Inflammatory macrophage (primary cell): ENCODE results near the gene PHOX2A.
"Not testable (repeated sequence)": the region's sequence is repeated elsewhere in the genome, so short reads cannot be mapped to it uniquely, and the experiment has no call there.

Experiments
- DNase-seq, 2 donors: peaks; one replicate each; pipeline ENCODE4 v3.0.0-alpha.2; 2020 to 2022
- total RNA-seq, 18 experiments: gene quantifications; one replicate each; lab custom pipeline; 2026; ENCODE audit warnings: mixed read lengths in 6 of 18, inconsistent platforms in 2 of 18; lab: John Stamatoyannopoulos, UW

The PHOX2A gene
- total RNA-seq, result 0 to 0.04 (median 0) reads per million in 18 experiments

DNA sequence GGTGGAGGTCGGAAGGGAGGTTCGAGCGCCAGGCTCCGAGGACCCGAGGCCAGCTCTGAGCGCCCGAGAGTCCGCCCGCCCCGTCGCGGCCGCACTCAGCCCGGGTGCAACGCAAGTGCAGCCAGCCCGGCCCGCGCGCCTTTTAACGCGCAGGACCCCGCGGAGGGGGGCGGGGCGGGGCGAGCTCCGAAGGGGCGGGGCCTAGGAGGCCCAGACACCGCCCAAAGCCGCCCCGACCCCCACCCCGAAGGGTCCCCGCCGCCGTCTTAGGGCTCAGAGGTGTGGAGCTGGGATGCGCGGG is at the start of gene PHOX2A:
Gene PHOX2A, minus strand, starts transcription at position 117 of the 301 bp plus-strand sequence. CDS start 172 bp downstream, outside the sequence.
- no peak for DNase-seq

DNA sequence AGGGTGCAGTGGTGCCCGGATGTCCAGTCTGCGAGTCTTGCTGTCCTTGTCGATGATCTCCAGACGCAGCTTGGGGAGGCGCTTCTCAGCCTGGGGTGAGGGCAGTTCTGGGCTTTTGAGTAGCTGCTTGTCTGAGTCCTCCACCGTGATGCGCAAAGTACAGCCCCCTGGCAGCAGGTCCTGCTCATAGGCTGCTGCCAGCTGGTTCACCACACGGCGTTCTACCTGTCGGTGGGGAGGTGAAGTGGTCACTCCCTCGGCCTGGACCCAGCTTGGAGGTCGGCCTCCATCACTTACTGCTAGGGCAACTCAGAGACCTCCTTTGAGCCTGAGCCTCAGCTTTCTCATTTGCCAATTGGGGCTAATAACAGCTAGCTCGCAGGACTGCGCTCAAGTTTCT is 49.4 kb upstream of the PHOX2A start:
- DNase-seq, result no peak

DNA sequence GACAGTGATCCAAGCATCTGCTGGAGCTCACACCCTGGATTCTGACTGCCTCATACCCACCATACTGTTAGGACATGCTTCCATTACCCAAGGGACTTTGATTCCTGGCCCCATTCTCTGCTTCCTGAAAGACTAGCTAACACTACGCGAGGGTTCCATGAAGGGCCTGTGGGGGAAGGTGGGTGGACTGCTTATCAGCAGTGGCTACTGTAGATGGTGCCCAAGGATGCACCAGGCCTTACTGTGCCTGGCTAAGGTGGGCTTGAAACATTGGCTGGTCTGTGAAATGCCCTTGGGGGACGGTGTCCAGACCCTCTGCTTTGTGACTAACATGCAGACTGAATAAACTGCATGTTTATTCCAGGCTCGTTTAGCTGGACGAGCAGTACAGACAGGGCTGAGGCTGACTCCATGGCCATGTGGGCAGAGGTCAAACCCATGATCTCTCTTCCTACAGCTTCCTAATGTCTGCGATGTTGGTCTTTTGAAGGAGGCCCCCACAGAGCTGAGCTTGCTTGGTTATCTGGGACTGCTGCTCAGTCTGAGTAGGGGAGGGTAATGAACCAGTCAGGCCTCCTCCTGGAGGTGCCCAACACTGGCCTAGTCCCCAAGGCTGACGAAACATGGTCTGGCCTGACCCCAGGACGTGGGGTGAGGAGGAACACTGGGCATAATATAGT is 48.3 kb upstream of the PHOX2A start:
- DNase-seq, result peak; percentile 13 to 52

DNA sequence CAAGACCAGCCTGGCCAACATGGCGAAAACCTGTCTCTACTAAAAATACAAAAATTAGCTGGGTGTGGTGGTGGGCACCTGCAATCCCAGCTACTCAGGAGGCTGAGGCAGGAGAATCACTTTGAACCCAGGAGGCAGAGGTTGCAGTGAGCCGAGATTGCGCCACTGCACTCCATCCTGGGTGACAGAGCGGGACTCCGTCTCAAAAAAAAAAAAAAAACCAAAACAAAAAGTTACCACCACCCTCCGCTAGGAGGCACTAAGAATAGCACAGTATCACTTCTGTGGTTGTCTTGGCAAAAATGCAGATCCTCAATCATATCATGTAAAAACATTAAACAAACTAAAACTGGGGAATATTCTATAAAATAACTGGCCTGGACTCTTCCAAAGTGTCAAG is 46.8 kb upstream of the PHOX2A start:
- peak; percentile 47 to 76 for DNase-seq

DNA sequence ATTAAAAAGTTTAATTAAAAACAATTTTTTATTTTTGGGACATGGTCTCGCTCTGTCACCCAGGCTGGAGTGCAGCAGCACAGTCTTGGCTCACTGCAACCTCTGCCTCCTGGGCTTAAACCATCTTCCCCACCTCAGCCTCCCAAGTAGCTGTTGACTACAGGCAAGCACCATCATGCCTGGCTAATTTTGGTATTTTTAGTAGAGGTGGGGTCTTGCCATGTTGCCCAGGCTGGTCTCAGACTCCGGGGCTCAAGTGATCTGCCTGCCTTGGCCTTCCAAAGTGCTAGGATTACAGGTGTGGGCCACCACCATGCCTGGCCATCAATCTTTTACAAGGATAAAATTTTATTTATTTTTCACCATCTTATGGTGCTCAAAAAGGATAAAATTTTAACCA is 43.3 kb upstream of the PHOX2A start:
- DNase-seq, result no peak

DNA sequence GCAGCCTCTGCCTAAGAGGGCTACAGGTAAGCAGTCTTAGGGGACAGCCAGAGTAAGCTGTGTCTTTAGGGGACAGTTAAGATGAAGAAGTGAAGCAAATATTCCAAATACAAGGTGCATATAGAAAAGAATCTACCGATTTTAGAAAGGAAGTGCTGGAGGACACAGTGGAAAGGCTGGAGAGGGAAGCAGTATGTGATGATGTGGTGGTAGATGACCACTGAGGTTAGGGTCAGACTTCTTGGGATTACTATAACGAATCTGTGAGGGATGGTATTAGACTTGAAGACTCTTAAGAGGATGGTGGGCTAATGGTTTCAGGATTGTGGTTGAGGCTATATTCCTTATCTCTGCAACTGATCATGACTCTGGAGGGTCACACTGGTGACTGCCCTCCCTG is 40.0 kb upstream of the PHOX2A start:
- no peak for DNase-seq

DNA sequence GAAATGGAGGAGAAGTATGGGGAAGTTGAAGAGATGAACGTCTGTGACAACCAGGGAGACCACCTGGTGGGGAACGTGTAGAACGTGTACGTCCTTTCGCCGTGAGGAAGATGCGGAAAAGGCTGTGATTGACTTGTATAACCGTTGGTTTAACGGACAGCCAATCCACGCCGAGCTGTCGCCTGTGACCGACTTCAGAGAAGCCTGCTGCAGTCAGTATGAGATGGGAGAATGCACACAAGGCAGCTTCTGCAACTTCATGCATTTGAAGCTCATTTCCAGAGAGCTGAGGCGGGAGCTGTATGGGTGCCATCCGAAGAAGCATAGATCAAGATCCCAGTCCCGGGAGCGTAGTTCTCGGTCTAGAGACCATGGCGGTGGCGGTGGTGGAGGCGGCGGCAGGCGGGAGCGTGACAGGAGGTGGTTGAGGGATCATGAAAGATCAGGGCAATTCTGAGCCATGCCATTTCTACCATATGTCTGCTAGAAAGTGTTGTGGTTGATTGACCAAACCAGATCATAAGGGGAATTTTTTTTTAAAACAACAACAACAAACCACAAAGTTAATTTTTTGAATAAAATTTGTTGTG is 36.8 kb upstream of the PHOX2A start:
- no peak for DNase-seq

DNA sequence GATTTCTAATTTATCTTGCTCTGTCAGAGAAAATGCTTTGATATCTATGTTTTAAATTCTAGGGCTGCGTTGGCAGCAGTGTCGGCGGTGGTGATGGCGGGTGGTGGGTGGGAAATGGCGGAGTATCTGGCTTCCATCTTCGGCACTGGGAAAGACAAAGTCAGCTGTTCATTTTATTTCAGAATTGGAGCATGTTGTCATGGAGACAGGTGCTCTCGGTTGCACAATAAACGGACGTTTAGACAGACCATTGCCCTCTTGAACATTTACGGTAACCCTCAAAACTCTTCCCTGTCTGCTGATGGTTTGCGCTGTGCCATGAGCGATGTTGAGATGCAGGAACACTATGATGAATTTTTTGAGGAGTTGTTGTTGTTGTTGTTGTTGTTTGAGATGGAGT is 36.1 kb upstream of the PHOX2A start:
- DNase-seq, result no peak

DNA sequence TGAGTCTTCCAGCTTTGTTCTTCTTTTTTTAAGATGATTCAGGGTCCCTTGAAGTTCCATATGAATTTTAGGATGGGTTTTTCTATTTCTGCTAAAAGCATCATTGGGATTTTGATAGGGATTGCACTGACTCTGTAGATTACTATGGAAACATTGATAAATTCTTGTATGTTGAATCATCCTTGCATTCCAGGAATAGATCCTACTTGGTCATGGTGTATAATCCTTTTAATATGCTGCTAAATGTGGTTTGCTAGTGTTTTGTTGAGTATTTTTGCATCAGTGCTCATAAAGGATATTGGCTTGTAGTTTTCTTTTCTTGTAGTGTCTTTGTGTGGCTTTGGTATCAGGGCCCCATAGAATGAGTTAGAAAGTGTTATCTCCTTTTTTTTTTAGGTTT is 34.9 kb upstream of the PHOX2A start:
- DNase-seq, result no peak

DNA sequence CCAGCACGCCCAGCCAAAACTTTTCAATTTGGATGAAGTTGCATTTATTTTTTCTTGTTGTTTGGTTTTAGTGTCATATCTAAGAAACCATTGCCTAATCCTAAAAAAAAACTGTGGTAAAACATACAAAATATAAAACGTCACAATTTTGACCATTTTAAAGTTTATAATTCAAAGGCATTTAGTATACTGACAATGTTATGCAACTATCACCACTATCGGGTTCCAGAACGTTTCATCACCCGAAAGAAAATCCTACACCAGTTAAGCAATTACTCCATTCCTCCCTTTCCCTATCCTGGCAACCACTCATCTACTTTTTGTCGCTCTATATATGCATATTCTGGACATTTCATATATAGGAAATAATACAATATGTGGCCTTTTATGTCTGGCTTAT is 30.5 kb upstream of the PHOX2A start:
- no peak for DNase-seq

DNA sequence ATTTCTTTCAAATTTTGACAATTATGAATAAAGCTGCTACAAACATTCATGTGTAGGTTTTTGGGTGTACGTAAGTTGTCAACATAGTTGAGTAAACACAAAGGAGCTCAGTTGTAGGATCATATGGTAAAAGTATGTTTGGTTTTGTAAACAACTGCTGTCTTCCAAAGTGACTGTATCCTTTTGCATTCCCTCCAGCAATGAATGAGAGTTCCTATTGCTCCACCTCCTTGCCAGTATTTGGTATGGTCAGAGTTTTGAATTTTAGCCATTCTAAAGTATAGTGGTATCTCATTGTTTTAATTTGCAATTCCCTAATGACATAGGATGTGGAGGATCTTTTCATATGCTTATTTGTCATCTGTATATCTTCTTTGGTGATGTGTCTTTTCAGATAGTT is 28.0 kb upstream of the PHOX2A start:
- DNase-seq, result no peak

DNA sequence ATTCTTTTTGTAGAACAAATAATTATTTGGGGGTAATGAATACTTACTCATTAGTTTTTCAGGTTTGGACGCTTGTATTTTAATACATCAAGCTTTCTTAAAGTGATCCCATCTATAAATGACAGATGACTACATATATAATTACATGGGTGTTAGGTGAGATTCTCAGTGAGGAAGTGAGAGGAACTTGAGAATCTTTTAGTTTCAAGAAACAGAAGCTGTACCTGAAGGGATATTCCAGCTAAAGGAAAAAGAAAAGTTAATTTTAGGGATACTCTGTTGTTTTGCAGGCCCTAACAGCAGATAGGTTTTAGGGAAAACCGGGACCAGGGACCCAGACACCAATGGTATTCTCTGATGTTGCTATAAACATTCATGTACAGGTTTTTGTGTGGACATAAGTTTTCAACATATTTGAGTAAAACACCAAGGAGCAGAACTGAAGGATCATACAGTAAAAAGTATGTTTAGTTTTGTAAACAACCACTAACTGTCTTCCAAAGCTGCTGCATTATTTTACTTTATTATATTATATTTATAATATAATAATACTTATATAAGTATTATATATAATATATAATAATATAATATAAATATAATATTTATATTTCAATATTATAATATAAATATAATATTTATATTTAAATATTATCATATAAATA is 24.1 kb upstream of the PHOX2A start:
- DNase-seq, result no peak

DNA sequence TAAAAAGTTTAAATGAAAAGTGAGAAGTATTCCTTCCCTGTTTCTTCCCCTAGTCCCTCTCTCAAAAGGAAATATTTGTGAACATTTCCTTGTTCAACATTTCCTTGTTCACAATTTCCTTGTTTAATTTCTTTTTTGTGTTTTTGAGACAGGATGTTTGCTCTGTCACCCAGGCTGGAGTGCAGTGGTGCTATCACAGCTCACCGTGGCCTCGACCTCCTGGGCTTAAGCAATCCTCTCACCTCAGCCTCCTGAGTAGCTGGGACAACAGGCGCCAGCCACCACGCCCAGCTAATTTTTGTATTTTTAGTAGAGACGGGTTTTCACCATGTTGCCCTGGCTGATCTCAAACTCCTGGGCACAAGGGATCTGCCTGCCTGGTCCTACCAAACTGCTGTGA is 23.0 kb upstream of the PHOX2A start:
- DNase-seq, result not testable (repeated sequence)

DNA sequence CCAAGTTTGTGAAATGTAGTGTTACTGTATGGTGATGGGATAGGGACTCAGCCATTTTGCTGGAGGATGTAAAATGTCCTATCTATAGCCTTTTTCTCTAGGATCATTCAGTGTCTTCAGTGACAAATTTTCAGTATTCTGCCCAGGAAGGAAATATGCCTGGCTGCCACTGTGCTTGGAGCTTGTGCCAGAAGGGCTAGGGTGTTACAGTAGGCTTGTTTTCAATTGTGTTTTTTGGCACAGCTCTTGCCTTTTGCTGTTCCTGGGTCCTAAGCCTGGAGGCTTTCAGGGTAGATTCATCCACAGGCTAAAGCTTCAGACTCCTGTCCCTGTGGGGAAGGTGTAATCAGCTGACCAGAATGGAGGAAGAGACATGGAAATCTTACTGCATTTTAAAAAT is 22.0 kb upstream of the PHOX2A start:
- no peak for DNase-seq

DNA sequence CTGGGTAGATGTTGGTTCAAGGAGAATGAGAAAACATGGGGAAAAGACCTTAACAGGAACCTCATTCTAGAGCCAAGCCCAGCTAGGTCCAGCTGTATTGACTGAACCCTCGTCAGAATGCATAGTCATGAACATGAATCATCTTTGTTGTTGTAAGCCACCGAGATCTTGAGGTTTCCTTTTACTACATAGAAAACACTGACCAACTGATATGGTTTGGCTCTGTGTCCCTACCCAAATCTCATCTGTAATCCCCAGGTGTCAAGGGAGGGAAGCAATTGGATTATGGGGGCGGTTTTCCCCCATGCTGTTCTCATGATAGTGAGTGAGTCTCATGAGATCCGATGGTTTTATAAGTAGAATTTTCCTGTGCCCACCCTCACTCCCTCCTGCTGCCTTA is 19.4 kb upstream of the PHOX2A start:
- peak; percentile 41 to 42 for DNase-seq

DNA sequence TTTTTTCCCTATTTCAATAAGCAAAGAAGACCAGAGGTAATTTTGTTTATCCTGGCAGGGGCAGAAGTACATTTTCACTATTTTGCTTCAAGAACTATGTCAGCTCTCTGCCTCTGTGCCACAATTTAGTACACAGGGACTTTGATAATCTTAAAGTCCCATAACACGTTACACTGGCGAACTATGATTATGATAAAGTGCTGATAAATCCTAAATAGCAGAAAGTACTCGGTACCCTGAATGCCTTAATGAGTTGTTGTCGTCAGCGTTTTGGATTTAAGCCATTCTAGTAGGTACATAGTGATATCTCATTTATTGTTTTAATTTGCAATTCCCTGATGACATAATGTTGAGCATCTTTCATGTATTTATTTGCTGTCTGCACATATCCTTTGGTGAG is 16.6 kb upstream of the PHOX2A start:
- no peak for DNase-seq

DNA sequence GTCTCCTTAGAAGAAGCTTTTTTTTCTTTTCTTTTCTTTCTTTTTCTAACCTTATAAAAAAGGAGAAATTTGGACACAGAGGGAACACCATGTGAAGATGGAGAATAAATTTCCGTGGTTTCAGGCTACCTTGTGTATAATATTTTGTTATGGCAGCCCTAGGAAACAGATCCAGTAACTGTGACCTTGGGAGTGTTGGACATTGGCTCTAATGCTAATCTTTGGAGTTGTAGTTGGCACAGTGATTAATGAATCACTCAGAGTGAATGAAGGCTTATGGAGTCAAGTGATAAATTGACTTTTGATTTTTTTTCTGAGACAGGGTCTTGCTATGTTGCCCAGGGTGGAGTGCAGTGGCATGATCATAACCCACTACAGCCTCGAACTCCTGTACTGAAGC is 15.5 kb upstream of the PHOX2A start:
- DNase-seq, result no peak

DNA sequence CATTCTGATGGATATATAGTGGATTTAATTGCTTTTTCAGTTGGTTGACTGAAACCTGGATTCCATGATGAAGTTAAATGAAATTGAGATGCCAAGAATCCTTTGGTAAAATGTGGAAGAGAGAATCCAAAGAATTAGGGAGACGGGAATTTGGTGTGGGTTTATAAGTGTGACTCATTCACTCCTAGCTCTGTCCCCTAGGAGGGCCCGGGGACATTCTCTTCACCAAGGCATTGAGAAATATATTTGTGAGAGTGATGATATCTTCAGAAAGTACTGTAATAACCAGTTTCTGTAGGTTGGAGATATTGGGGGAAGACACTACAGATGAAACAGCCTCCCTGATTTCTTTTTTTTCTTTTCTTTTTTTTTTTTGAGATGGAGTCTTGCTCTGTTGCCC is 13.6 kb upstream of the PHOX2A start:
- no peak for DNase-seq

DNA sequence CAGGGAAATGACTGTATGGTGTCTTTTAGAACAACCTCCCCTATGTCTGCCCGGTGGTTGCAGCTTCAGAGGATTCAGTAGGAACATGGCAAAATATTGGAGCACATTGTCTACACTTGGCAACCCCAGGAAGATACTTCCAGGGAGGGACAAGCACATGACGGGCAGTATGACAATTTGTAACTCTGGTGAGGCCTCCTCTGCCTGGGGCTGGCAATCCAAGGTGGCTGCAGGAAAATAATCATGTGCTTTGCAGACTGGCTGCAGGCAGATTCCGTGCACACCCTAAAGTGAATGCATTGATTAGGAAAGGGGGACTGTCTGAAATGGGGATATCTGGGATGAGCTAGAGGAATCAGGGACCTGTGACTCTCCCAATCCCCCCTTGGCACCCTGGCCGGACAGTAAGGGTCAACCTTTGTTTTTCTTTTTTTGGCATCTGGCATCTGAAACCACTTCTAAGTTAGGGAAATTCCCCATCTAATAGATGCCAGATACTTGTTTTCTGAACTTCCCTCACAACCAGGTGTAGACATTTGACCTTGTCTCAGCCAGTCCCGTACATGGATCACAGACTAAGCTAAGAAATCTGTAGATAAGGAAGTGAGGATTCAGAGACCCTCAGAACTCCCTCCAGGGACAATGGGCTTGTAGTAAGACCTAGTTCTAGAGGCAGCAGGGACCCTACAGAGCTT is 10.5 kb upstream of the PHOX2A start:
- no peak for DNase-seq

DNA sequence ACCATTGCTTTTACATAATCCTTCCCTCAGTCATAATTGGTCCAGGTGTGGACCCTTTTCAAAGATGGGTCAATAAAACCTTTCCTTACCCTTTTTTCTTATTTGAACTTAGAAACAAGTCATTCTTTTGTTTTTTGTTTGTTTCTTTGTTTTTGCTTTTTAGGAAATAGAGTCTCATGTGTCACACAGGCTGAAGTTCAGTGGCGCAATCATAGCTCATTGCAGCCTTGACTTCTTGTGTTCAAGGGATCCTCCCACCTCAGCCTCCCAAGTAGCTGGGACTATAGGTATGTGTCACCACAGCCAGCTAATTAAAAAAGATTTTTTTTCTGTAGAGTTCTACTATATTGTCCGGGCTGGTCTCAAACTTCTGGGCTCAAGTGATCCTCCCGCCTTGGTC is 9.4 kb upstream of the PHOX2A start:
- DNase-seq, result peak in 1 of 2 donors; percentile 28

DNA sequence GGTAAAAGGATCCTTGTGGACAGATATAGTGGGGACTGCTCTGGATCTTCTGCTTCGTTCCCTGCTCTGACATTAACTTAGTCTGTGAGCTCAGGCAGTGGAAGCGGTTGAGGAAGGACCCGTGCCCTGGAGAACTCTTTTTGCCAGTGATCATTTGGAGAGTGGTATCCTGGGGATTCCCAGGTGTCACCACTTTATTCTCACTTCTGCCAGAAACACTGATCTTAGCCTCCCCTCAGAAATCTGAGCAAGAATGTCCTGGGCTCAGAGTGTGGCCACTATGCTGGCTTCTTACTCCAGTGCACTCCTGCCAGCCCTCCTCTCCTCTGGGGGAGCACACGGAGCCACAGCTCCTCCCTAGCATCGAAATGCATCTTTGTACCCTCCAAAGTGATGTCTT is 7.6 kb upstream of the PHOX2A start:
- no peak for DNase-seq

DNA sequence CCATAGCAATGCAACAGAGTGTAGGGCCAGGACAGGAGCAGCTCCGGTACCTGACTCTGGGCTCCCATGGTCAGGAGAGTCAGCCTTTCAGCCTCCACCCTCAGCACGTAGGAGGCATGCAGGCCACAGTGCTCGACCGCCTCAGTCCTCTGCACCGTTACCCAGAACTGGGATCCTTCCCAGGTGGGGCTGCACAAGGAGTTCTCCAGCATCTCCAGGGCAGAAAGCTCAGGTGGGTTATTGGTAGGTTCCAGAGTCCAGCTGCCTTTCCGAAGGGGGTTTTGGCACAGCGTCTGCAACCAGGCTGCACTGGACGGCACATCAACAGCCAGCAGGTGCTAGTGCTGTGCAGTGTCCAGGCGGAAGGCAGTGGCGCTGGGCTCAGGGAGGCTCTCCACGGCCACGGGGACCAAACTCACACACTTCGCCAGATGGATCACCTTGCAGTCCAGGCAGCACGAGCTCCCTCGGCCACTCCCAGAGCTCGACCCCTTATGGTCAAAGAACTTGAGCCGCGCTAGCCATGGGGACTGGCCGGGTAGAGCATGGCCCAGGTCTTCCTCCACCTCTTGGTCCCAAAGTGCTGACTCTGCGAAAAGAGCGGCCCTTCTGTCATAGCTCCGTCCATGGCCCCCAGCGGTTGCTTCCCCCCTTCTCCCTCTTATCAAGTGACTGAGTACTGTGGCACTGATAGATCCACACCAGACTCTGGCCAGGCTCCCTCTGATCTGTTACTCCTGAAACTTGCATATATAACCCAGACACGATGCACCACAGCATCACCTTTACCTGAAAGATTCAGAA is 6.9 kb upstream of the PHOX2A start:
- DNase-seq, result no peak

DNA sequence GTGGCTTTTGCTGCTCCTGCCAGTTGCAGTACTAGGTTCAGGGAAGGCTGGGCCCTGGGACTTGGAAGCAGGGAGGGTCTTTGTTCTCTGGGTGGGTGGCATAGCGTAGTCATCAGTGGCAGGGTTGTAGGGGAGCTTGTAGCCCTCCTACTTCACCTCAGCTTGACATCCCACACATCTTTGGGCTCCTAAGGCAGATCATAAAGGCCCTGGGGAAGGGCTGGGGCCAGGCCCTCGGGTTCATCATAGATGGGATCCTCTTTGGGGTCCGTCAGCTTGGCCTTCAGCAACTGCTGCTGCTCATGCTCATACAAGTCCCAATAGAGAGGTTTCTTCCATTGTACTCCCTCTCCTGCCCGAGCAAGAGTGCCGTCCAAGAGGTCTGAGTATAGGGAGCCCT is 6.0 kb upstream of the PHOX2A start:
- DNase-seq, result no peak
